ENCODE results near the gene FIGNL2.

Gene FIGNL2

DNA sequence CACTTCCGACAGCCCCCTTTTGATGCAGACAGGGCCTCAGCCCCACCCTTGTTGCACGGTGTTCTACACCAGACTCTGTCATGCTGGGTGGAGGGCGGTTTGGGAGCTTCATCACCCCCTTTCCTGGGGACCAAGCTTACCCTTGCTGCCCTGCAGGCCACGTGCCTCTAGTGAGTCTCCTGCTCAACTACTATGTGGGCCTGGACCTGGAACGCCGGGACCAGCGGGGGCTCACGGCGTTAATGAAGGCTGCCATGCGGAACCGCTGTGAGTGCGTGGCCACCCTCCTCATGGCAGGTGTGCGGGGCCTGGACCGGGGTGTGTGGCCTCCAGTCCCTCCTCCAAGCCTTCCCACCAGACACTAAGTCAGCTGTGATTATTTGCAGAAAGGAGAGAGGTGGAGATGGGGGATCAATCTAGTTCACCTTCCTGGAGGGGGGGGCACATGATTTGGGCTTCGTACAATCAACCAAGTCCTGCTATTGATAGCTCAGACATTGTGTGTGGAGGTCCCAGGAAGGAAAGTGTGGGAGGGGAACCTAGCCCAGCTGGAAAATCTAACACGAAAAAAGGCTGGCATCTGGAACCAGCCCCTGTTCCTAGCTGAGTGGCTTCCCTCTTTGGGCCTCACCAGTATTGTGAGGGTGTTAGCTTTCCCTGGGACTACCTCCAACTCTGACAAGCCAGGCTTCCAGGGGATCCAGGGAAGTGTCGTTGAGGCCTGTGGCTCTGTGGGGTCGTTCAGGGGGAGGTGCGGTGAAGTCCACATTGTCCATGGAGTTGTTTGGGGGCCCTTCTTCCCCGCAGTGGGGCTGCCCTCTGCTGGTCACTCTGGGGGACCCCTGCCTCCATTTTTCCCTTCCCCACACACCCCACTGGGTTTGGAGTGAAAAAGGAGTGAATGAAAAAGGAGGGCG, 41.0 kb upstream of the FIGNL2 start:
- Histone ChIP-seq H3K4me3 (ENCODE audit: low read length) (no peak overlapping the region), H2AFZ (ENCODE audit: low read depth, low read length) (no peak overlapping the region), H3K9ac (ENCODE audit: low read length) (no peak overlapping the region), H3K9me3 (ENCODE audit: insufficient read depth, low read length) (no peaks in the 10 kb centered on the region), H3K36me3 (replicated peaks; ENCODE audit: low read depth, low read length) (no peaks in the 10 kb centered on the region), H3K4me1 (ENCODE audit: low read length) (peaks cover 7% of the 10 kb centered on the region), H3K79me2 (ENCODE audit: low read length) (no peaks in the 10 kb centered on the region), H4K20me1 (ENCODE audit: insufficient read depth, low read length) (no peaks in the 10 kb centered on the region), H3K4me2 (ENCODE audit: low read length) (no peak overlapping the region), H3K27me3 (ENCODE audit: low read depth, low read length) (peaks cover 3% of the 10 kb centered on the region), H3K27ac (ENCODE audit: low read length) (no peak overlapping the region)
- no peak for TF ChIP-seq EZH2phosphoT487 (IDR thresholded peaks at IDR 0.05; ENCODE audit: low read depth)
- TF ChIP-seq, protein P1, sequence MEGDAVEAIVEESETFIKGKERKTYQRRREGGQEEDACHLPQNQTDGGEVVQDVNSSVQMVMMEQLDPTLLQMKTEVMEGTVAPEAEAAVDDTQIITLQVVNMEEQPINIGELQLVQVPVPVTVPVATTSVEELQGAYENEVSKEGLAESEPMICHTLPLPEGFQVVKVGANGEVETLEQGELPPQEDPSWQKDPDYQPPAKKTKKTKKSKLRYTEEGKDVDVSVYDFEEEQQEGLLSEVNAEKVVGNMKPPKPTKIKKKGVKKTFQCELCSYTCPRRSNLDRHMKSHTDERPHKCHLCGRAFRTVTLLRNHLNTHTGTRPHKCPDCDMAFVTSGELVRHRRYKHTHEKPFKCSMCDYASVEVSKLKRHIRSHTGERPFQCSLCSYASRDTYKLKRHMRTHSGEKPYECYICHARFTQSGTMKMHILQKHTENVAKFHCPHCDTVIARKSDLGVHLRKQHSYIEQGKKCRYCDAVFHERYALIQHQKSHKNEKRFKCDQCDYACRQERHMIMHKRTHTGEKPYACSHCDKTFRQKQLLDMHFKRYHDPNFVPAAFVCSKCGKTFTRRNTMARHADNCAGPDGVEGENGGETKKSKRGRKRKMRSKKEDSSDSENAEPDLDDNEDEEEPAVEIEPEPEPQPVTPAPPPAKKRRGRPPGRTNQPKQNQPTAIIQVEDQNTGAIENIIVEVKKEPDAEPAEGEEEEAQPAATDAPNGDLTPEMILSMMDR (IDR thresholded peaks at IDR 0.05; ENCODE audit: low read depth, low read length) = no peak

DNA sequence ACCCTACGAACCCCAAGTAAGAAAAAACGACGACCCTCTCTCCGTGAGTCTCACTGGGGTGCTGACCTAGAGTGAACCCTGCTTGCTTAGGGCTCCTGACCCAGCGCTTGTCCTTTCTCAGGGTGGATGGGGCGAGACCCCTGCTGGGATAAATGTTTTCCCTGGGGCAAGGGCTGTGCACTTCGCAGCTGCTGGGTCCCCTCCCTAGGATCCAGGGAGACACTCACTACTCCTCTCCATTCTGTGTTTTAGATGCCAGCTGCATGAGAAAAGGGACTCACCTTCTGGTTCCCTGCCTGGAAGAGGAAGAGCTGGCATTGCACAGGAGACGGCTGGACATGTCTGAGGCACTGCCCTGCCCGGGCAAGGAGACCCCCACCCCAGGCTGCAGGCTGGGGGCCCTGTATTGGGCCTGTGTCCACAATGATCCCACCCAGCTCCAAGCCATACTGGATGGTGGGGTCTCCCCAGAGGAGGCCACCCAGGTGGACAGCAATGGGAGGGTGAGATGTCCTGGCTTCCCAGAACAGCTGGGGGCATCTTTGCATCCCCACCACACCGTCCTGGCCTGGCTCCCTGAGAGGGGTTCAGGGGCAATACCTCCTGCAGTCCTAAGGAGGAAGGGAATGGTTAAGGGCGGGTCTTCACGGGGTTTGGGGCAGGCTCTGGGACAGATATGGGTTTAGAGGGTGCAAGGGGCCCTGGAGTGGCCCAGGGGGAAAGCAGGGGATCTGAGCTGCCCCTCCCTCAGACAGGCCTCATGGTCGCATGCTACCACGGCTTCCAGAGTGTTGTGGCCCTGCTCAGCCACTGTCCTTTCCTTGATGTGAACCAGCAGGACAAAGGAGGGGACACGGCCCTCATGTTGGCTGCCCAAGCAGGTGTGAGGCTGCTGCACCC, 40.0 kb upstream of the FIGNL2 start:
- no peak overlapping the region for H3K27ac ChIP-seq (ENCODE audit: low read length)
- TF ChIP-seq, protein P1 (IDR thresholded peaks at IDR 0.05; ENCODE audit: low read depth, low read length) = no peak
- no peak for TF ChIP-seq EZH2phosphoT487 (IDR thresholded peaks at IDR 0.05; ENCODE audit: low read depth)
- H4K20me1 ChIP-seq (ENCODE audit: insufficient read depth, low read length) = no peaks in the 10 kb centered on the region
- no peaks in the 10 kb centered on the region for H3K79me2 ChIP-seq (ENCODE audit: low read length)
- no peak overlapping the region for H3K9ac ChIP-seq (ENCODE audit: low read length)
- H3K4me2 ChIP-seq (ENCODE audit: low read length) = no peak overlapping the region
- H3K4me3 ChIP-seq (ENCODE audit: low read length) = no peak overlapping the region
- H3K4me1 ChIP-seq (ENCODE audit: low read length) = peaks cover 7% of the 10 kb centered on the region
- no peaks in the 10 kb centered on the region for H3K27me3 ChIP-seq (ENCODE audit: low read depth, low read length)
- H3K36me3 ChIP-seq (replicated peaks; ENCODE audit: low read depth, low read length) = no peaks in the 10 kb centered on the region
- no peaks in the 10 kb centered on the region for H3K9me3 ChIP-seq (ENCODE audit: insufficient read depth, low read length)
- no peak overlapping the region for H2AFZ ChIP-seq (ENCODE audit: low read depth, low read length)

- H3K4me1 ChIP-seq (ENCODE audit: low read length) = peaks cover 2% of the 10 kb centered on the region
- H3K4me3 ChIP-seq (ENCODE audit: low read length) = no peak within 1 kb of the TSS
- TF ChIP-seq, protein P1 (IDR thresholded peaks at IDR 0.05; ENCODE audit: low read depth, low read length) = no peak
- TF ChIP-seq EZH2phosphoT487 (IDR thresholded peaks at IDR 0.05; ENCODE audit: low read depth) = no peak
- no peaks in the 10 kb centered on the region for H3K79me2 ChIP-seq (ENCODE audit: low read length)
- H3K27me3 ChIP-seq (ENCODE audit: low read depth, low read length) = no peaks in the 10 kb centered on the region
- H4K20me1 ChIP-seq (ENCODE audit: insufficient read depth, low read length) = no peaks in the 10 kb centered on the region
- no peak within 1 kb of the TSS for H2AFZ ChIP-seq (ENCODE audit: low read depth, low read length)
- H3K27ac ChIP-seq (ENCODE audit: low read length) = no peak within 1 kb of the TSS
- no peak within 1 kb of the TSS for H3K9ac ChIP-seq (ENCODE audit: low read length)
- H3K4me2 ChIP-seq (ENCODE audit: low read length) = no peak within 1 kb of the TSS
- H3K36me3 ChIP-seq (replicated peaks; ENCODE audit: low read depth, low read length) = no peaks in the 10 kb centered on the region
- H3K9me3 ChIP-seq (ENCODE audit: insufficient read depth, low read length) = no peaks in the 10 kb centered on the region
Measured at GRCh38 chr12:51887476-51888315, 39.2 kb upstream of the FIGNL2 start, which contains the start of gene ANKRD33. Gene ANKRD33 (plus strand): TSS chr12:51888103. CDS start chr12:51888187, 84 bp downstream.
